Neural cell (in vitro differentiated cells): ENCODE data around the gene GPC2. TPM values are rescaled to one million over a fixed set of nuclear protein-coding genes. Genes with fewer than 3 reads are reported as not detected.

Experiments used
- H2AFZ ChIP-seq: fragments of 200-600, 300-800 bp; sonication (generic), shearing (Covaris generic); 2 replicates; pipeline ENCODE4 v1.6.0; 2014; ENCODE audit warnings: low read depth, mild to moderate bottlenecking, antibody characterized with exemption, low read length, moderate library complexity
- H3F3A ChIP-seq: fragments of 200-600 bp; shearing (Covaris generic); 2 replicates; pipeline ENCODE4 v1.6.1; 2016; ENCODE audit warnings: mild to moderate bottlenecking, moderate library complexity, mixed read lengths, antibody characterized with exemption, low read length; ENCODE audit not compliant: insufficient read depth, poor library complexity, severe bottlenecking
- H3K27ac ChIP-seq: fragments of 200-600, 300-800 bp; sonication (generic), shearing (Covaris generic); 2 replicates; pipeline ENCODE4 v1.5.1; 2014; ENCODE audit warnings: mild to moderate bottlenecking, low read length, moderate library complexity
- H3K27me3 ChIP-seq: fragments of 300-800, 200-600 bp; sonication (generic), shearing (Covaris generic); 2 replicates; pipeline ENCODE4 v1.6.0; 2014; ENCODE audit warnings: mild to moderate bottlenecking, low read depth, low read length, moderate library complexity; ENCODE audit not compliant: insufficient read depth
- H3K36me3 ChIP-seq: fragments of 300-800, 200-600 bp; sonication (generic), shearing (Covaris generic); 2 replicates; pipeline ENCODE4 v1.5.1; 2014; ENCODE audit warnings: mild to moderate bottlenecking, antibody characterized with exemption, low read length, moderate library complexity; ENCODE audit not compliant: insufficient read depth
- H3K4me2 ChIP-seq: fragments of 300-800, 200-600 bp; sonication (generic), shearing (Covaris generic); 2 replicates; pipeline ENCODE4 v1.6.0; 2014; ENCODE audit warnings: mild to moderate bottlenecking, low read length
- H3K4me3 ChIP-seq: fragments of 300-800, 200-600 bp; sonication (generic), shearing (Covaris generic); 2 replicates; pipeline ENCODE4 v1.5.1; 2014; ENCODE audit warnings: mild to moderate bottlenecking, low read length, moderate library complexity
- H3K79me2 ChIP-seq: fragments of 200-600 bp; shearing (Covaris generic); replicated peaks from 2 replicates; pipeline ENCODE4 v1.6.0; 2014; ENCODE audit warnings: mild to moderate bottlenecking, low read length, moderate library complexity; ENCODE audit not compliant: insufficient read depth
- H3K9ac ChIP-seq: fragments of 300-800, 200-600 bp; sonication (generic), shearing (Covaris generic); 2 replicates; pipeline ENCODE4 v1.6.1; 2016; ENCODE audit warnings: mild to moderate bottlenecking, low read length, mixed read lengths
- H3K9me2 ChIP-seq: fragments of 200-600 bp; shearing (Covaris generic); 2 replicates; pipeline ENCODE4 v1.6.1; 2016; ENCODE audit warnings: mild to moderate bottlenecking, low read length, mixed read lengths; ENCODE audit not compliant: insufficient read depth
- H3K9me3 ChIP-seq: fragments of 200-600, 300-800 bp; sonication (generic), shearing (Covaris generic); 2 replicates; pipeline ENCODE4 v1.6.1; 2016; ENCODE audit warnings: mild to moderate bottlenecking, mixed run types, low read length, moderate library complexity, mixed read lengths
- H4K20me1 ChIP-seq: fragments of 200-600 bp; shearing (Covaris generic); 2 replicates; pipeline ENCODE4 v1.6.1; 2016; ENCODE audit warnings: mild to moderate bottlenecking, mixed run types; ENCODE audit not compliant: insufficient read depth
- CTCF ChIP-seq: fragments of 450-650 bp; IDR thresholded peaks from 2 replicates; pipeline ENCODE4 v1.5.1; 2014; ENCODE audit warnings: antibody characterized with exemption, mild to moderate bottlenecking, moderate library complexity; ENCODE audit not compliant: poor library complexity, severe bottlenecking
- EP300 ChIP-seq: fragments of 450-650 bp; conservative IDR thresholded peaks from 2 replicates; pipeline ENCODE4 v1.6.1; 2014; ENCODE audit warnings: antibody characterized with exemption, mild to moderate bottlenecking, moderate library complexity; ENCODE audit not compliant: poor library complexity, severe bottlenecking
- EZH2 ChIP-seq: fragments of 200-600, 300-800 bp; shearing (Covaris generic), sonication (generic); IDR thresholded peaks from 2 replicates; pipeline ENCODE4 v1.6.1; 2014; ENCODE audit warnings: antibody characterized with exemption, low read length, borderline replicate concordance, mild to moderate bottlenecking; ENCODE audit not compliant: insufficient read depth, poor library complexity, severe bottlenecking
- MXI1 ChIP-seq: fragments of 450-650 bp; conservative IDR thresholded peaks from 2 replicates; pipeline ENCODE4 v1.6.1; 2014; ENCODE audit warnings: antibody characterized with exemption, mild to moderate bottlenecking; ENCODE audit not compliant: poor library complexity, severe bottlenecking
- POLR2AphosphoS5 ChIP-seq: IDR thresholded peaks from 2 replicates; pipeline ENCODE4 v1.6.1; 2012
- RAD21 ChIP-seq: fragments of 450-650 bp; conservative IDR thresholded peaks from 2 replicates; pipeline ENCODE4 v1.6.1; 2014; ENCODE audit warnings: antibody characterized with exemption, mild to moderate bottlenecking, moderate library complexity
- REST ChIP-seq: IDR thresholded peaks from 2 replicates; pipeline ENCODE4 v1.6.1; 2012; ENCODE audit warnings: borderline replicate concordance
- SMC3 ChIP-seq: fragments of 450-650 bp; conservative IDR thresholded peaks from 2 replicates; pipeline ENCODE4 v1.6.1; 2014; ENCODE audit warnings: antibody characterized with exemption, mild to moderate bottlenecking, moderate library complexity; ENCODE audit not compliant: poor library complexity
- TAF1 ChIP-seq: IDR thresholded peaks from 2 replicates; pipeline ENCODE4 v1.6.1; 2012; ENCODE audit warnings: low read depth
- polyA plus RNA-seq: library from polyadenylated mRNA; depleted of rRNA; stranded (reverse); fragments of >200 nt; gene quantifications from 2 replicates; pipeline ENCODE4 v1.2.3, GENCODE V29; 2014

GPC2 gene
- polyA plus RNA-seq, 1 donor from 2014 or later = 506 TPM

- H3K36me3 ChIP-seq = no peaks in the 10 kb centered on the region
- H3F3A ChIP-seq = no peaks in the 10 kb centered on the region
- no peaks in the 10 kb centered on the region for H3K27me3 ChIP-seq
- no peak overlapping the region for H3K4me3 ChIP-seq
- TF ChIP-seq SMC3 (no peak), MXI1 (no peak), EZH2 (no peak), EP300 (no peak), POLR2AphosphoS5 (no peak), RAD21 (no peak), CTCF (no peak), TAF1 (no peak), REST (no peak)
- H3K4me2 ChIP-seq = no peak overlapping the region
- no peak overlapping the region for H2AFZ ChIP-seq
- no peaks in the 10 kb centered on the region for H4K20me1 ChIP-seq
- no peaks in the 10 kb centered on the region for H3K79me2 ChIP-seq
- no peaks in the 10 kb centered on the region for H3K9me3 ChIP-seq
- no peak overlapping the region for H3K27ac ChIP-seq
- no peaks in the 10 kb centered on the region for H3K9me2 ChIP-seq
- no peak overlapping the region for H3K9ac ChIP-seq
Observed at GRCh38 chr7:100160067-100160466, 17.1 kb downstream of the GPC2 start.

DNA sequence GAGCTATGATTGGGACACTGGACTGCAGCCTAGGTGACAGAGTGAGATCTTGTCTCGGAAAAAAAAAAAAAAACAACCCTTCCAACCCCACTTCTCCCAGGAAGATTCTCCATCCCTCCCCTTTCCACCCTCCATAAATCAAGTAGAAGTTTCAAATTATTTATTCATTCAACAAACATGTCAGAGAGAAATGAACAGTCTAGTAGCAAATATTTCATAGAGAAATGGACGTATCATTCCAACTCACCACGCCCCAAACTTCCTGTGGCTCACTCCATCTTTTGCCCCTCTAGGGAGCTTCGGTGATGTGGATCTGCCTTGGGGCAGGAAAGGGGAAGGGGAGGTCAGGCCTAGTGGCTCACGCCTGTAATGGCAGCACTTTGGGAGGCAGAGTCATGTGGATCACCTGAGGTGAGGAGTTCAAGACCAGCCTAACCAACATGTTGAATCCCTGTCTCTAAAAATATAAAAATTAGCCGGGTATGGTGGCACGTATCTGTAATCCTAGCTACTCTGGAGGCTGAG lies 18.0 kb downstream of the GPC2 start:
- H2AFZ ChIP-seq = peak overlapping the region; percentile 60
- H4K20me1 ChIP-seq = no peaks in the 10 kb centered on the region
- H3K36me3 ChIP-seq = no peaks in the 10 kb centered on the region
- H3K9me2 ChIP-seq = no peaks in the 10 kb centered on the region
- H3K27ac ChIP-seq = peak overlapping the region; percentile 45
- no peaks in the 10 kb centered on the region for H3K27me3 ChIP-seq
- H3K9ac ChIP-seq = peak overlapping the region; percentile 78
- H3K79me2 ChIP-seq = no peaks in the 10 kb centered on the region
- no peaks in the 10 kb centered on the region for H3F3A ChIP-seq
- no peaks in the 10 kb centered on the region for H3K9me3 ChIP-seq
- TF ChIP-seq POLR2AphosphoS5 (no peak), TAF1 (no peak)
- peak overlapping the region; percentile 44 for H3K4me2 ChIP-seq
- peak overlapping the region; percentile 89 for H3K4me3 ChIP-seq
